Measurements from ENCODE around the gene MBD6. TPM values are rescaled to one million over a fixed set of nuclear protein-coding genes. Genes with fewer than 3 reads are reported as not detected.

Gene MBD6
- total RNA-seq, 1 experiment from 2014 or later, result 140 TPM

DNA sequence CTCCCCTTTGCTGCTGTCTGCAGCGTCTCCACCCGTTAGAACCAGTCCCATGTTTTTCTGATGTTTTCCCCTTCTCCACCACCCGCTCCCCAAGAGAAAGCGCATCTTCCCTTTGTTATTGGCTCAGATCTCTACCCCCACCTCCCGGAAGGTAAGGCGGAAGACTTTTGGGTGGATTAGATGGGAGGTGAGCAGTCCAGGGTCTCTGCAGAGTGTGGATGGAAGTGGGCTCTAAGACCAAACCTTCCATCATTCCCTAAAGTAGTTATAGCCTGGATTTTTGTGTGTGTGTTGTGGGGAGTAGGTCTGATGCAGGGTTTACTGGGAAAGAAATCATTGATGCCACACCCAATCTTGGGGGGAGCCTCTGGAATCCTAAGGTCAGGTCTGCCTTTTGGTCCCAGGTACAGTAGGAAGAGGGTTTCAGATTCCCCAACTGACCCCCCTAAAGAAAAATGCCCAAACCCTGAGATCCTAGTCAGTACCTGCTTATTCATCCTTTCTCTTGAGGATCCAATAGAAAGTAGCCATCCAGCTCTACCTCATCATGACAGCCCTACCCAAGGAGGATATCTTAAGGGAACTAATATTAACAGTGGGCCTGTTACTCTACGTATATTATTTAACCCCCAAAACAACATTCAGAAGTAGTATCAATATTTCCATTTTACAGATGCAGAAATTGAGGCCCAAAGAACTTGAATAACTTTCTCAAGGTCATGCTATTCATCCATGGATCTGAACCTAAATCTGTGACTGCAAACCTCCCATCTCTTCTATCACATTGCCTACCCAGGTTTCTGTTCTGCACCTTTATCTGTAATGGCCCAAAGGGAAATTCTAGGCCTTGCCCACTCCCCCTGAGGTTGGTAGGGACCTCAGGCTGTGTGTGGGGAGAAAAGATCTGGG is 28.3 kb downstream of the MBD6 start:
- ChIA-PET CTCF (no interaction called here), POLR2A (ENCODE audit: low non-redundant PET) (no interaction called here)
- DNase-seq (ENCODE audit: low spot score), result no peak
- Histone ChIP-seq H3K27me3 (replicated peaks; ENCODE audit: insufficient read depth, low read depth, low read length, poor library complexity) (no peaks in the 10 kb centered on the region), H3K4me1 (ENCODE audit: insufficient read depth, low read length, poor library complexity, severe bottlenecking) (peaks cover 15% of the 10 kb centered on the region), H3K27ac (ENCODE audit: low read depth, low read length, poor library complexity, severe bottlenecking) (no peak overlapping the region), H3K36me3 (ENCODE audit: insufficient read depth, low read length, poor library complexity, severe bottlenecking) (no peaks in the 10 kb centered on the region), H3K9me3 (ENCODE audit: low read depth, low read length, poor library complexity, severe bottlenecking) (no peaks in the 10 kb centered on the region), H3K4me3 (ENCODE audit: low read depth, low read length, poor library complexity, severe bottlenecking) (peak overlapping the region; percentile 57)
- intact Hi-C loops (cut with micrococcal nuclease; ENCODE audit: unreplicated experiment), result no loop called here
- no TSS peak for BruUV-seq (replicated peaks)
- TF ChIP-seq, protein P1, sequence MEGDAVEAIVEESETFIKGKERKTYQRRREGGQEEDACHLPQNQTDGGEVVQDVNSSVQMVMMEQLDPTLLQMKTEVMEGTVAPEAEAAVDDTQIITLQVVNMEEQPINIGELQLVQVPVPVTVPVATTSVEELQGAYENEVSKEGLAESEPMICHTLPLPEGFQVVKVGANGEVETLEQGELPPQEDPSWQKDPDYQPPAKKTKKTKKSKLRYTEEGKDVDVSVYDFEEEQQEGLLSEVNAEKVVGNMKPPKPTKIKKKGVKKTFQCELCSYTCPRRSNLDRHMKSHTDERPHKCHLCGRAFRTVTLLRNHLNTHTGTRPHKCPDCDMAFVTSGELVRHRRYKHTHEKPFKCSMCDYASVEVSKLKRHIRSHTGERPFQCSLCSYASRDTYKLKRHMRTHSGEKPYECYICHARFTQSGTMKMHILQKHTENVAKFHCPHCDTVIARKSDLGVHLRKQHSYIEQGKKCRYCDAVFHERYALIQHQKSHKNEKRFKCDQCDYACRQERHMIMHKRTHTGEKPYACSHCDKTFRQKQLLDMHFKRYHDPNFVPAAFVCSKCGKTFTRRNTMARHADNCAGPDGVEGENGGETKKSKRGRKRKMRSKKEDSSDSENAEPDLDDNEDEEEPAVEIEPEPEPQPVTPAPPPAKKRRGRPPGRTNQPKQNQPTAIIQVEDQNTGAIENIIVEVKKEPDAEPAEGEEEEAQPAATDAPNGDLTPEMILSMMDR (conservative IDR thresholded peaks at IDR 0.05; ENCODE audit: low read depth, low read length), result no peak
- TF ChIP-seq EZH2 (IDR thresholded peaks at IDR 0.05; ENCODE audit: borderline replicate concordance, low read depth, low read length, poor library complexity, severe bottlenecking), result no peak

DNA sequence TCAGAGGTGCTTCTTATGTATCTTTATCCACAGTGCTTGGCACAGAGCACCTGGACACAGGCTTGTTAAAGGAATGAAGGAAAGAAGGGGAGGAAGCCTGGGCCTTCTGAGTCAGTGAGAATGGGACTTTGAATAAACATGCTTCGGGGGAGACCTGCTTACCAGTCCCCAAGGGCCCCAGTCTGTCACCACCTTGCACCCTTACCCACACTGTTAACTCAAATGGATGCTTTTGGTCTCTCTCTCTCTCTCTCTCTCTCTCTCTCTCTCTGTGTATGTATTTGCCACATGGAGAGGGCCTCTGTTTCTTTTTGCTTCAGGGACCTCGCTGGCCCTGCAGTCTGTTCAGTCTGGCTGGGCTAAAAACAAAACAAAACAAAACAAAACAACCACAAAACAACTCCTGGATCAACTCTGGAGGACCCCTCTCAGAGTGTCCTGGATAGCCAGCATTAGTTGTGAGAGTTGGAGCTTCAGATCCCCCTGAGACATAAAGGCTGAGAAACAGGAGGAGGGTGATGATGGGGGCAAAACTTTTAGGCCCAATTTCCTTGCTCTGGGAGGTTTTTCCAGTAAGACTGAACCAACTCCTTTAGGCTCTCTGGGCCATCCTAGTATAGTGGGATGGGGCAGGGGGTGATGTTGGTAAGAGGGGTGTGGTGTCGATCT is 29.1 kb downstream of the MBD6 start:
- Histone ChIP-seq H3K4me3 (ENCODE audit: low read depth, low read length, poor library complexity, severe bottlenecking) (no peak overlapping the region), H3K4me1 (ENCODE audit: insufficient read depth, low read length, poor library complexity, severe bottlenecking) (peaks cover 11% of the 10 kb centered on the region), H3K27ac (ENCODE audit: low read depth, low read length, poor library complexity, severe bottlenecking) (no peak overlapping the region), H3K36me3 (ENCODE audit: insufficient read depth, low read length, poor library complexity, severe bottlenecking) (no peaks in the 10 kb centered on the region), H3K27me3 (replicated peaks; ENCODE audit: insufficient read depth, low read depth, low read length, poor library complexity) (no peaks in the 10 kb centered on the region), H3K9me3 (ENCODE audit: low read depth, low read length, poor library complexity, severe bottlenecking) (no peaks in the 10 kb centered on the region)
- no TSS peak for BruUV-seq (replicated peaks)
- intact Hi-C loops (cut with micrococcal nuclease; ENCODE audit: unreplicated experiment), result no loop called here
- DNase-seq (ENCODE audit: low spot score), result no peak
- ChIA-PET CTCF (no interaction called here), POLR2A (ENCODE audit: low non-redundant PET) (no interaction called here)
- TF ChIP-seq EZH2 (IDR thresholded peaks at IDR 0.05; ENCODE audit: borderline replicate concordance, low read depth, low read length, poor library complexity, severe bottlenecking), result no peak
- TF ChIP-seq, protein P1 (conservative IDR thresholded peaks at IDR 0.05; ENCODE audit: low read depth, low read length), result no peak

DNA sequence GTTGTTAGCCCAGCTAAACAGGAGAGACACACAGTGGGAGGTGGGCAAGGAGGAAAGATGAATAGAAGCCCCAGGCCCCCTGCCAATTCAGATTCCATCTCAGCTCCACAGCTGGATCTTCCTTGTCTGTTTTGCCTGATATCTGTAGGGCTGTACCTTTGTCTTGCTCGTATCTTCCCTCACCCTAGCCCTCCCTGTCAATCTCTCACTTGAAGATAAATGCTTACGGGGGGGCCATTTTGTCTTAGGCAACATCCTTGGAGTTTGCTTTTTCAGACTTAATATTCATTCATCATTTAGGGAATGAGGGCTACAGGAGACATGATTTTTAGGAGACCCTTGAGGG is 29.7 kb downstream of the MBD6 start:
- no peak for TF ChIP-seq EZH2 (IDR thresholded peaks at IDR 0.05; ENCODE audit: borderline replicate concordance, low read depth, low read length, poor library complexity, severe bottlenecking)
- TF ChIP-seq, protein P1 (conservative IDR thresholded peaks at IDR 0.05; ENCODE audit: low read depth, low read length), result no peak
- H3K9me3 ChIP-seq (ENCODE audit: low read depth, low read length, poor library complexity, severe bottlenecking), result no peaks in the 10 kb centered on the region
- H3K4me3 ChIP-seq (ENCODE audit: low read depth, low read length, poor library complexity, severe bottlenecking), result no peak overlapping the region
- intact Hi-C loops (cut with micrococcal nuclease; ENCODE audit: unreplicated experiment), result no loop called here
- BruUV-seq (replicated peaks), result no TSS peak
- peaks cover 11% of the 10 kb centered on the region for H3K4me1 ChIP-seq (ENCODE audit: insufficient read depth, low read length, poor library complexity, severe bottlenecking)
- no peaks in the 10 kb centered on the region for H3K27me3 ChIP-seq (replicated peaks; ENCODE audit: insufficient read depth, low read depth, low read length, poor library complexity)
- ChIA-PET CTCF (no interaction called here), POLR2A (ENCODE audit: low non-redundant PET) (no interaction called here)
- DNase-seq (ENCODE audit: low spot score), result no peak
- no peak overlapping the region for H3K27ac ChIP-seq (ENCODE audit: low read depth, low read length, poor library complexity, severe bottlenecking)
- H3K36me3 ChIP-seq (ENCODE audit: insufficient read depth, low read length, poor library complexity, severe bottlenecking), result no peaks in the 10 kb centered on the region

Data from A673 (cell line).